NK-92 (cell line): ENCODE data around the gene PRKCA.
"Not testable (repeated sequence)": the region's sequence is repeated elsewhere in the genome, so short reads cannot be mapped to it uniquely, and the experiment has no call there.

Experiments used
- DNase-seq: peaks from one replicate; lab custom pipeline; 2025; ENCODE audit not compliant: unreplicated experiment; lab: John Stamatoyannopoulos, UW

Gene PRKCA

DNA sequence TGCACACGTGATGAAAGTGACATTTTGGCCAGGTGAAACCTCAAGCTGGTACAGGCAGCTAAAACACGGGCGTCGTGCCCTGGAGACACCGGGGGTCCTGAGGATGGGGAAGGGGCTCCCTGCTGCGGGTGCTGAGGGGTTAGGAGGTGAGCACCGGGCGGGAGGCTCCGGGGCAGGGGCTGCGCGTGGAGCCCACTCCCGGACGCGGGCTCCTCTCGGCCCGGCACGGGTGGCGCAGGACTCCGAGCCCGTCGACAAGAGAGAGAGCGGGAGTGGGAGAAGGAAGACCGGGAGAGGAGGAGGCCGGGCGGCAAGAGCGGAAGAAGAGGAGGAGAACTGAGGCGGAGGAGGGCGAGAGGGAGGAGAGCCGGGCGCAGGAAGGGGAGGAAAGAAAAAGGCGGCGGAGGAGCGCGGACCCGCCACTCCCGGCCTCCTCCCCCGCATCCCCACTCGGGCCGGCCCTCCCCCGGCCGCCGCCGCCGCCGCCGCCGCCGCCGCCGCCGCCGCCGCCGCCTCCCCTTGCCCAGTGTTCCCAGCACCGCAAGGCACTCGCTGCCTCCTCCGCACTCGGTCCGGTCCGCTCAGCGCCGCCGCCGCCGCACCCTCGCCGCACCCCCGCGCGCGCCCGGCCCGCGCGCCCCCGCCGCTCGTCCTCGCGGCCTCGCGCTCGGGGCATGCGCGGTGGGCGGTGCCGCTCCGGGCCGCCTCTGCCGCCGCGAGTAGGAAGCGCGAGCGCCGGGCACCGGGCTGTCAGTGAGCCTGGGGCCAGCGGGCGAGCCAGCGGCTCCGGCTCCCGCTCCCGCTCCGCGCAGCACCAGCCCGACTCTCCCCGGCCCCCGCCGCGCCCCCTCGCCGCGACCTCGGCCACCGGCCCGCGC, at the start of gene PRKCA:
Gene PRKCA (plus strand): TSS at position 750 of the 878 bp plus-strand sequence.
- no peak for DNase-seq

DNA sequence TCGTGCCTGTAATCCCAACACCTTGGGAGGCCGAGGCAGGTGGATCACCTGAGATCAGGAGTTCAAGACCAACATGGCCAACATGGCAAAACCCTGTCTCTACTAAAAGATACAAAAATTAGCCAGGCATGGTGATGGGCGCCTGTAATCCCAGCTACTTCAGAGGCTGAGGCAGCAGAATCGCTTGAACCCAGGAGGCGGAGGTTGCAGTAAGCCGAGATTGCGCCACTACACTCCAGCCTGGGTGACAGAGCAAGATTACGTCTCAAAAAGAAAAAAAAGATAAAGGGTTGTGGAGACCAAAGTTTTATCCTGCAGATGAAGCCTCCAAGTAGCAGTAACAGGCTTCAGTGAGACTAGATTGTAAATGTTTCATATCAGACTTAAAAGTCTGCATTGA, 49.0 kb upstream of the PRKCA start:
- not testable (repeated sequence) for DNase-seq

DNA sequence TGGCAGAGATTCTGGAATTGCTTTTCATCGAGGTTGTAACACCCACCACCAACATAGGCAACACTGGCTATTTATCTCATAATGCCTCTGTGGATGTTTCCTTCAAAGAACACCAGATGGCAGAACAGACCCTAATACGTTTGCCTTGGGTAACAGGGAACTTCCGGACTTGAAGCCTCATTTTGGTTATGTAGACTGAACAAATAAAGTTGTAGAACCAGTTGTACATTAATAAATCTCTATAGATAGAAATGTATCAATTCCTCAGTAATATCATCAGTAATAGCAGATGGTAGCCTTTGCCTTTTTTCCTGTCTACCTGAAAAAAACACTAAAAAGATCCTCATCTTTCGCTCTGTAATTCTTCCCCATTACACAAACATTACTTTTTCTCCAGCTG, 47.3 kb upstream of the PRKCA start:
- no peak for DNase-seq

DNA sequence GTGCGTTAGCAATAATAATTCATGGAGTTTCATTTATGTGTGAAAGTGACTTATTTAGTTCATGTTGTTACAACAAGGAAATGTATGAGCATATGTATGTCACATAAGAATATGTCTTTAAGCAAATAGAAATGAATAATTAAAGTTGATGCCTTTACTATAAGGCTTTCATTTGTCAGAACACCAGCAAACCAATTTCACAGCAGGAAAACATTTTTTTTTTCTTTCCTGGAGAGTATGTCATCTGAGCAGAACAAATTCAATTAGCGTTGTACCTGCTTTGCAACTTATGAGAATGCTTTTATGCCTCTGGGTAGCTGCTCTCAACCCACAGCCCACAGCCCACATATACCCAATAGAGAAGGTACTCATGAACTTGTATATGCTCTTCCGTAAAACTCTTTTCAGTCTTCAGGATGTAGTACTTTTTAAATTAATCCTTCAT, 46.9 kb upstream of the PRKCA start:
- no peak for DNase-seq

DNA sequence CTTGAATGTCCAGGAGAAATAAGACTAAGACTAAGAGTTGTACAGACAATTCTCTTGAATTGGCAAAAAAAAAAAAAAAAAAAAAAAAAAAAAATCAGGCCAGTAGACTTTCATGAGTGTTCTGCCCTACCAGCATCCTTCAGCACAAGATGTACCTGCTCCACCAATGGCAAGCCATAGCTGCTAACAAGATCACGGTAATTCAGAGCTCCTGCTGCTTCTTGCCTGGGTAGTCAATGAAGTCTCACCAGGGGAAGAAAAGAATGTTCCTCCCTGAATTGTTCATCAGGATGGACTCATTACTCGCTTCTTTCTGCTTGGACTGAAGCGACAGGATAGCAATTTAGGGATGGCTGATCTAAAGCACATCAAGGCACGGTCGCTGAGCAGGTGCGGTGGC, 42.1 kb upstream of the PRKCA start:
- no peak for DNase-seq

DNA sequence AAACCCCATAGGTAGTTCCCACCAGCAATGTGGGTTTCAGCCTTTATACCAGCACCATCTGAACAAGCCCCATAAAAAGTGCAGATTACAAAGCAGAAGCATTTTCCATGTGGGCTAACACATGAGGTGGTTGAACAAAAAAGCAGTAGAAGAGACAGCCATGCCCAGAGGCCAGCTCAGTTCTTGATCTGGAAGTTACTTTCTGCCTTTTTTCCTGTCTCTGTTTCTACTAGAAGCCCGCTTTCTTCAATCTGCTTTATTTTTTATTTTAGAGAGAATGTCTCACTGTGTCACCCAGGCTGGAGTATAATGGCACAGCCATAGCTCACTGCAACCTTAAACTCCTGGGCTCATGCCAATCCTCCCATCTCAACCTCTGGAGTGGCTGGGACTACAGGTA, 41.7 kb upstream of the PRKCA start:
- no peak for DNase-seq

DNA sequence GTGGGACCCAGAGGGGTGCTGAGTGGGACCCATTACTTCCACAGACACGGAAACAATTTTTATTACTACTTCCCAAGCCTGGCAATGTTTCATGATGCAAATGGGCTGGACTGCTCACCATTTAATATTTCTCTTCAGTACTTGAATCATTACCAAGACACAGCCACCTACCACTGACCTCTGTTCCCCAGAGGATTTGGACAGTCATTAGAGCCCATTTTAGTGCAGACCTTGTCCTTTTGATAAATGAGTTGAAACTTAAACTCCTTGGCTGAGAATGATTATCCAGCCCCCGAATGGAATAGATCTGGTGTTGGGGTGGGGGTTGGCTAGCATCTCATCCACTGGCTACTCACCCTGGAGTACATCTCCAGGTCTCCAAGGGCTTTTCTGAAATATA, 39.6 kb upstream of the PRKCA start:
- DNase-seq = no peak

DNA sequence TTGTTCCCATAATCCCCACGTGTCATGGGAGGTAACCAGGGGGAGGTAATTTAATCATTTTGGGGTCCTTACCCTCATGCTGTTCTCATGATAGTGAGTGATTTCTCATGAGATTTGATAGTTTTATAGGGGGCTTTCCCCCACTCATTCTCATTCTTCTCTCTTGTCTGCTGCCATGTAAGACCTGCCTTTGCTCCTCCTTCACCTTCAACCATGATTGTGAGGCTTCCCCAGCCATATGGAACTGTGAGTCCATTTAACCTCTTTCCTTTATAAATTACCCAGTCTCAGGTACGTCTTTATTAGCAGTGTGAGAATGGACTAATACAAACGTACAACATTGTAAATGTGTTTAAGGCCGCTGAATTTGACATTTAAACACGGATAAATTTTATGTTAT, 37.7 kb upstream of the PRKCA start:
- DNase-seq = no peak

DNA sequence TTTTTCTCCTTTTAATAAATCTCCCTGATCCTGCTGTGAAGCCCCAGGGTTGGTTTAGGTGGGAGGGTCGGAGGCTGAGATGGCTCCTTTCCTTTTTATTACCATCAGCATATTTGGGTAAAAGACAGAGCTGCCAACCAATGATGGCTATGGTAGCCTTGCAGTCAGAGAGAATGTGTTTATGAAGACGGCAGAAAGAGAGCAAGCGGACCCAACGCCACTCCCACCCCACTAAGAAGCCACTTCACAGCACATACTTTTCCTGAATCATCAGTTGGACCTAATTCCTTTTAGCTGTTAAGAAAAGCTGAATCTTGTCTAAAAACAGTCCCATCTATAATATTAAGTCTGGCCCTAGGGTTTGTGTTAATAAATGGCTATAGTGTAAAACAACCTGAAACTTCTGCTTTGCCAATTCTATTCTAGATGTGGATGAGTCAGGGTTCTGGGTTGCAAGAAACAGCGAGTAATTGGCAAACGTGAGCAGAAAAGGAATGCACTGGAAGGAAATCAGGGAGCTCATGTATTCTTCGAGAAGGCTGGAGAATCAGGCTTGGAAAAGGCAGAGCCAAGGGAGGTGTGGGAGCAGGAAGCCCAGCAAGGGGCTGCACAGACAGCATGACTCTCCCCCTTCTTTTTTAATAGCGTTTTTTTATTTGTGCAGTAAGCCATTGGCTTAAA, 34.0 kb upstream of the PRKCA start:
- no peak for DNase-seq

DNA sequence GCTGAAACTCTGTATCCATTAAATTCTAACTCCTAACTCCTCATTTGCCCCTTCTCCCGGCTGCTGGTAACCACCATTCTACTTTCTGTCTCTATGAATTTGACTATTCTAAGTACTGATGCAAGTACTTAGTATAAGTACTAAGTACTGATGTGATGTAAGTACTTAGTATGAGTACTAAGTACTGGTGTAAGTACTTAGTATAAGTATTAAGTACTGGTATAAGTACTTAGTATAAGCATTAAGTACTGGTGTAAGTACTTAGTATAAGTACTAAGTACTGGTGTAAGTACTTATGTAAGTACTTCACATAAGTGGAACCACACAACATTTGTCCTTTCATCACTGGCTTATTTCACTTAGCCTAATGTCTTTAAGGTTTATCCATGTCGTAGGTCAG, 32.3 kb upstream of the PRKCA start:
- no peak for DNase-seq

DNA sequence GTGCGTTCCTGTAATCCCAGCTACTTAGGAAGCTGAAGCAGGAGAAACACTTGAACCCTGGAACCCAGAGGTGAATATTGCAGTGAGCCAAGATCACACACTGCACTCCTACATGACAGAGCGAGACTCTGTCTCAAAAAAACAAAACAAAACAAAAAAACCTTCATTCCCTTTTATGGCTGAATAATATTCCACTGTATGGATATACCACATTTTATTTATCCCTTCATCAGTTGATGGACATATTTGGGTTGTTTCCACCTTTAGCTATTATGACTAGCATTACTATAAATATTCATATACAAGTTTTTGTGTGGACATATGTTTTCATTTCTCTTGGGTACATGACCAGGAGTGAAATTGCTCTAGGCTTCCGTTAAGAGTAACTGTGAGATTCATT, 30.9 kb upstream of the PRKCA start:
- no peak for DNase-seq

DNA sequence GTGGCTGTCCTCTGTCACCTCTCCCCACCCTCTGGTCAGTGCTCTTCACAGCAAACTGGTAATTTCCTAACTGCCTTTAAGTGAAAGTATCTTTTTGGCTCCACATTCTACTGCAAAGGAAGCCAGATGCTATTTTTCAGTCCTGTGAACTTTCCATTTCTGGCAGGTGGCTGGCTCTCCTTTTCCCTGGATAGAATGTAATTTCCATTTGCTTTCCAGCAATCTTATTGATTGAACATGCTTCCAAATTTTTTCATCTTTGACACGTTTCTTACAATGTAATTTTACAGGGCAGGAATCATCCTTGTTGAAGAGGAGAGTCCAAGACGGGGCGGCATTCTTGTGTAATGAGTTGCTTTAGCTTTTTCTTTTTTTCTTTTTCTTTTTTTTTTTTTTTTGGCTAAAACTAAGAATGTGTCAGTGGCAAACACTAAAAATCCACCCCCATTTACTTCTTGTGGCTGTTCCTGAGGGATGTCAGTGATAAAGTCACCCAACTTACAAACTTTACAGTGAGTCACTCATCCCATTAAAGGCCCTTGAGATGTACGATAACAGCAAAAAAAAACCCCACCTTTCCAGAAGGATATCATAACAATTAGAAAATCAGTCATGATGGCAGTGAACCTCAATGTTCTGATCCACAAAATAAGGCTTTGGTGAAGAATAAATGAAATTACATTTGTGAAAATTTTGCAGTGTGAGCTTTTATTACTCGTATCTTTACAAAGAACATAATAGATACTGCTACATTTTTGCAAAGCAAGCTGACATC, 29.4 kb upstream of the PRKCA start:
- no peak for DNase-seq

DNA sequence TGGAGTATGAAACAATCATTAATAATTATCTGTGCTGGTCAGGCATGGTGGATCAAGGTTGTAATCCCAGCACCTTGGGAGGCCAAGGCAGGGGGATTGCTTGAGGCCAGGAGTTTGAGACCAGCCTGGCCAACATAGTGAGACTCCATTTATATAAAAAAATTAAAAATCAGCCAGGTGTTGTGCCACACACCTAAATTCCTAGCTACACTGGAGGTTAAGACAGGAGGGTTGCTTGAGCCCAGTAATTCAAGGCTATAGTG, 28.9 kb upstream of the PRKCA start:
- DNase-seq = no peak

DNA sequence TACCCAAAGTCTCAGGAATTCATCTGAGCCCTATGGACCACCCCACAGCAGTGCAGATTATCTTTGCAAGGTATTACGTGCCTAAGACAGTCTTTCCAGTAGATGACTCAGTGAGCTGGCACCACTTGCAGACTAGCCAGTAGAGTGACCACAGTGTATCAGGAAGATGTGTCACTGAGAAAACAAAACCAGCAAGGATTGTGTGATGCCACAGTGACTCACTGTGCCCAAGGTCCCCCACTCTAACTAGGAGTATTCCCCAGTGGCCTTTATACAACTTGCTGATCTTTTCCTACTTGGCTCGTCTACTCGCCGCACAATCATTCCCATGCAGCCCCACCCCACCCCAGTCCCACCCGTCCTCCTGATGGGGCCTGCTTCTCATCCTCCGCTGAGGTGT, 26.8 kb upstream of the PRKCA start:
- DNase-seq = no peak

DNA sequence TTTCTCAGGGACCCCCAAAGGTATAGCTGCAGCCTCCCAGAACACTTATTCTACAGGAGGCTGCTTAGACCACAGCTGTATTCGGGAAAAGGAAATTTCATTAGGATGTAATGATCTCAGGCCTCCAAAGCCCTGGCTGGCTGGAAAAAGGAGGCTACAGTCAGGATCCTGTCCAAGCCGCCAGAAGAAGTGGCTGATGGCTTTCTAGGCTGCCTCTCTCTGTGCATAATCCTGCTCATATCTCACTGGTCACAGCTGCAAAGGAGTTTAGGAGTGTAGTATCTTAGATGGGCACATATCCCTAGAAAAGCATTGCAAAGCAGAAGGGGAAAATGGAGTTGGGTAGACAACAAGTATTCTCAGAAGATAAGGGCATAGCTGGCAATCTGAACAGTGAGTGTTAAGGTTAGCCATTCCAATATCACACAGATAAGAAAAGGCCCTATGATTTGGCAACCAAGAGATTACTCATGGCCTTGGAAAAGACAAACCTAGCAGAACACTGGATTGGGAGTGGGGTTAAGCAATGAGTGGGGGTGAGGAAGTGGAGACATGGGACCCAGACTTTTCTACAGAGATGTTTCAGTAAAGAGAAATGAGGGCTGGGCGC, 26.0 kb upstream of the PRKCA start:
- DNase-seq = no peak

DNA sequence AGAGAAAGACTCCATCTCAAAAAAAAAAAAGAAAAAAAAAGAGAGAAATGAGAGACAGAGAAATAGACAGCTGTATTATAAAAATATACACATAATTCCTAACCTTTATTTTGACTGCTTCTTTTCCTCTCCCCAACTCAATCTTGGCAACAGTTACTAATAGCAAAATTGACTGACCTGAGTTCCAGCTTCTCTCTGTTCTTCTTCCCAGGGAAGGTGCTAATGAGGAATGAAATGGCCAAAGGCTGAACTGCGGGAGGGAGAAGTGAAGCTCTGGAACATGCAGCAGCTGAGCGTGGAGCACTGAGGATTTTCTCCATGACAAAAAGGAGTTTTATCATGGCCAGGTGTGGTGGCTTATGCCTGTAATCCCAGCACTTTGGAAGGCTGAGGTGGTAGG, 25.2 kb upstream of the PRKCA start:
- no peak for DNase-seq

DNA sequence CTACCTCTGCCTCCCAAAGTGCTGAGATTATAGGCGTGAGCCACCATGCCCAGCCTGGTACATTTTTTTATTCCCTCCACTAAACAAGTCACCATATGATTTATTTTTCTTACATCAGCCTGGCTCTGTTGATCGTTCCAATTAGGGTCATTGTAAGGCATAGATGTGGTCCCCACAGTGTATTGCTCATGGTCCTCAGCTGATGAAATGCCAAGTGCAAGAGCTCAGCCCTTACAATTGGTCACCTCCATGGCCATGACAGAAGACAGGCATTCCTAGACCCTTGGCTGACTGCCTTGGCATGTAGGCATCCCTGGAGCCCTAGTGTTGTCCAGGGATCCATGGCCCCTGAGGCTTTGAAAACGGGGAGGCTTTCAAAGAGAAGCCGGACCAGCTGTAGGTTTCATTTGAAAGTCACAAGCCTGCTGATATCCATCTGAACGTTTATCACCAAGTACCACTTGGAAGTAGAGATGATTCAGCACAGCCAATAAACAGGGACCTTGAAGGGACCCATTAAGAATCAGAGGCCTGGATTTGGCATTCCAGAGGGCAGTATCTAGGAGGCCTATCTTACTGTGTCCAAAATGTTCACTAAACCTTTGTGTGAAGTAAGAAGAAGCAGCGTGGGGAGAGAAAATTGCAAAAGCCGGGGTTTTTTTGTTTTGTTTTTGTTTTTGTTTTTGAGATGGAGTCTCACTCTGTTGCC, 20.6 kb upstream of the PRKCA start:
- DNase-seq = no peak

DNA sequence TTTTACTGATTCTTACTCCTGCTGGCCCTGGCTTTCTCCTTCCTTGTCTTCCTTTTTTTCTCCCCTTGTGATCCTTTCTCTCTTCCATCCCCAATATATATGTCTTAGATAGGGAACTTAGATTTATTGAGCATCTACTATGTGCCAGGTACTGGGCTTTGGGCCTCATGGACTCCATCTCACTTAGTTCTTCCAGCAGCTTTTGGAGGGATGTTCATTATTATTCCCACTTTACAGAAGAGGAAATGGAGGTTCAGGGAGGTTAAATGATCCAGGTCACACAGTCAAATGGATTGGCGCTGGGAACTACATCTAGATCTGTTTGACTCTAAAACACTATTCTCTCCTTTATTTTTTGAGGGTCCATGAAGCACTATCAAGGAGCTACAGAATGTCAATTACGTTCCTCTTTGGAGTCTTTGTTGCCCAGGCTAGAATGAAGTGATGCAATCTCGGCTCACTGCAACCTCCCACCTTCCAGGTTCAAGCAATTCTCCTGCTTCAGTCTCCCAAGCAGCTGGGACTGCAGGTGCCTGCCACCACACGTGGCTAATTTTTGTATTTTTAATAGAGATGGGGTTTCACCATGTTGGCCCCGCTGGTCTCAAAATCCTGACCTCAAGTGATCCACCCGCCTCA, 19.0 kb upstream of the PRKCA start:
- no peak for DNase-seq

DNA sequence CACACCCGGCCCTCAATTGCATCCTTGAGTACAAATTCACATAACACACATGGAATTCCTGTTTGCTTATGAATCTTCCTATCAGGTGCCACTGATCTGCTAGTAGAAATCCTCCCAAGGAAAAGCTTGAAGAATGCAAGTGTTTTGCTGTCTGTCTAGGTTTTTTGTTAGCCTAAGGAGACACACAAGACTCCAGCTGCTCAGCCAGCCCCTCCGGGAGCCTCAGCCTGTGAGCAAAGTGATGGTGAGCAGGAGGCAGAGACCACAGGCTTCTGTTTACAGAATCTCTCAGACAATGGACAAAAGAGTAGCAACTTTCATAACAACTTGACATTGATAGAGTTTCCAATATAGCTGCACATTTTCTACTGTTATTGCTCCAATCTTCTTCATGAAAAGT, 18.4 kb upstream of the PRKCA start:
- no peak for DNase-seq

DNA sequence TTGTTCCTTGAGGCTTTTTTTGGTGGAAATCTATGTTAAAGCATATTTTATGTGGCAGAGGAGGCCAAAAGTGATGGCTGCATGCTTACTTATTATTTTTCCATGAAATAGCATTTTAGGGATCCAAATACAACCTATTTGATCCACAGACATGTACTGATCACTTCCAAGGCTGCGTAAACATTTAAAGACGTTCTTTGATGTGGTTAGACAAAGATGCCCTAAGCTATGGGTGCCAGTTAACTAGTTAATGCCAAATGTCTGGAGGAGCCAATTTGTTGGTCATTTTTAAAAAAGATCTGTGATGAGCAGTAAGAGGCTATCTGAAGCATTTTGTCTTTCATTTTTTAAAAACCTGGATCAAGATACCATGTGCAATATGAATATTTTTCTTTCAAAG, 17.3 kb upstream of the PRKCA start:
- no peak for DNase-seq

DNA sequence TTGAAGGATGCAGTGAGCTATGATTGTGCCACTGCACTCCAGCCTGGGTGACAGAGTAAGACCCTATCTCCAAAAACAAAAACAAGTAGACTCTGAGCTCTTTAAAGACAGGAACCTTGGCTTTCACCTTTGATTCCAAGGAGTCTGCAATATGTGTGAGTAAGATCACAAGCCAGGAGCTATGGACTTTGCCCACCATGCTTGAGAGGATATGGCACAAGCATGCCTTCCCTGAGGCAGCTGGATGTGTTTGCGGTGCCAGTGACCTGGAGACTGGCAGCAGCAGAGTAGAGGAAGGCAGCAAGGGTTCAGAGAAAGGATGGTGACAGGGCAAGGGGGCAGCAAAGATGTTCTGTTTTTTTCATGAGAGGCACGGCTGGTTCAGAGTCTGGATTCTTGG, 14.5 kb upstream of the PRKCA start:
- no peak for DNase-seq
